HG03442 (cell line): ENCODE measurements around the gene HIPK2.

Experiments used
- ATAC-seq: cut with Tn5 transposase; IDR thresholded peaks from one replicate; pipeline ENCODE4 v1.9.1; 2021; ENCODE audit warnings: mild to moderate bottlenecking, moderate library complexity; ENCODE audit not compliant: unreplicated experiment

The HIPK2 gene

GRCh38 chr7:139574618-139575337 lies 203.0 kb downstream of the HIPK2 start:
- no peak for ATAC-seq

GRCh38 chr7:139573871-139574270 lies 203.9 kb downstream of the HIPK2 start:
- no peak for ATAC-seq

- no peak for ATAC-seq
Measured at GRCh38 chr7:139572704-139573385, 205.0 kb downstream of the HIPK2 start.

DNA sequence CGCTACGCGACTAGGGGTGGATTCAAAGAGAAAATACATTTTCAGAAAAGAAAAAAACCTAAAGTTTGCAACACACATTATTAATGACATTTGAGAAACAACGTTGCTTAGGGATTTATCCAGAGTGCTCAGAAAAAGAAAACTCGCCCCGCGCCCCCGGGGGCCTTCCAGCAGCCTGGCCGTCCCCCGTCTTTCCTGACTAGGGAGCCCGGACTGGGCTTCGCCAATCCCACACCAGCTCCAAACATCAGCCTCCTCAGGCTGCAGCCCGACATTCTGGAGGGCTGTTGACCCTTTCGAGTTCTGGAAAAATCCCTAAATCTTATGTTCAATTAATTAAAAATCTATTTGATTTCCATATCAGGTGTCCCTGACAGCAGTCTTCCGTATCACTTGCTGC lies 205.7 kb downstream of the HIPK2 start:
- no peak for ATAC-seq

DNA sequence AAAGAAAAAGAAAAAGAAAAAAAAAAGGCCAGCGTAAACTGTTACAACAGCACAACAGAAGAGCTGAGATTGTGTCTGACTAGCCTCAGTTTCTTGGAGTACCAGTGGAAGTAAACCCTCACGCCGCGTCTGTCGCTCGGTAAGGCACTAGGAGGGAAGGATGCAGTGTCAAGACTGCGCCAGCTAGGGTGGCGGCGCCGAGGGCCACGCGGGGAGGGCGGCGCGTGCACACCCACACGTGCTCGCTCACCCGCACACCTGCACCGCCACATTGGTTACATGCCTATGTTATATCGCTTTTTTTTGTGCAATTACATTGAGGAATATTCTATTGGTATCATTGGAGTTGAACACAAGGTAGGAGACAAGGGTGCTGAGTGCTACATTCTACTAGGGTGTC lies 206.1 kb downstream of the HIPK2 start:
- ATAC-seq, result no peak

DNA sequence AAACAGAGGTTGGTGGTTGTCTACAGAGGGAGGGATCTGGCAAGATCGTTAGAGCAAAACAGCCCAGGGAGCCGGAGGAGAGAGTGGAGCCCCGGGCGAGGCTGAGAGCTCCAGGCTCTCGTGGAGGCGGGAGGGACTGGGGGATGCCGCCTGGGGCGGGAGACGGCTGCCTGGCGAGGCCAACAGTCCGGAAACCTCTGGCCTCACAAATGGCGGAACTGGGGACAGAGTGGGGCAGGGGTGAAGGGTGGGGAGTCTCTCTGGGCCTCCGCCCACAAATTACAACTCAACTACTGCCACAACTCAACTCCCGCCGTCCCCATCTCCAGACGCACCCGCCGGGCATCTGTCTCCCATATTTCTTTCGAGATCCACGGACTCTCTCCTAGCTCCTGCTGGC lies 206.6 kb downstream of the HIPK2 start:
- no peak for ATAC-seq

GRCh38 chr7:139570626-139571025 lies 207.2 kb downstream of the HIPK2 start:
- ATAC-seq, result no peak

- no peak for ATAC-seq
Measured at GRCh38 chr7:139570119-139570518, 207.7 kb downstream of the HIPK2 start.

- ATAC-seq, result no peak
Measured at GRCh38 chr7:139568813-139569490, 208.8 kb downstream of the HIPK2 start.

- ATAC-seq, result no peak
Measured at GRCh38 chr7:139568346-139568675, 209.5 kb downstream of the HIPK2 start.

DNA sequence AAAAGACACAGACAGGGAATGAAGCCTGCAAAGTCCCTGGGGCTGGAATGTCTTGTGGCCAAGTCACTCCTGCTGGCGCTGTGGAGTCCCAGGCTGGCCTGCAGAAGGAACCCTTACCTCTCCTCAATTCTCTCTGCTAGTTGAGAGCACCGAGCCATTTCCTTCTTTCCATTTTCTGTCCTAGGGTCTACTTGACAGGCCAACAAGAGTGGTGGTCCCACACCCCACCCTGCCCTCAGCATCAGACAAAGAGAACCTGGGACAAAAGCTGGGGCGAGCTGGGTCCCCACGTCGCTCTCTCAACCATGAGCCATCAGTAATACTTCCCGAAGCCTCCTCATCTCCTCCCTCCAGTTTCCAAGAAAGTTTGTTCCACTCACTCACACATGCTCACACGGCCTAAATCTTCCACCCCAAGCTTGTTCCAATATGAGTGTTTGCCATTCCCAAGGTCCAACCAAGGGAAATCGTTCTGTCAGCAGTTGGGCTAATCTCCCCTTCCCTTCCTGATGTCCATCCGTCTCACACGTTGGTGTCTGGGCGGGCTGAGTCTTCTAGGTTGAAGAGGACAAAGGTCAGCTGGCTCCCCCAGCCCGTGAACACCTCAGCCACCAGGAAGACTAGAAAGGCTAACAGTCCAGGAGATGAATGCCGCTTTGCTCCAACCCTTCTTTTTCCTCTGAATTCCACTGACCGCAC lies 210.0 kb downstream of the HIPK2 start:
- no peak for ATAC-seq

DNA sequence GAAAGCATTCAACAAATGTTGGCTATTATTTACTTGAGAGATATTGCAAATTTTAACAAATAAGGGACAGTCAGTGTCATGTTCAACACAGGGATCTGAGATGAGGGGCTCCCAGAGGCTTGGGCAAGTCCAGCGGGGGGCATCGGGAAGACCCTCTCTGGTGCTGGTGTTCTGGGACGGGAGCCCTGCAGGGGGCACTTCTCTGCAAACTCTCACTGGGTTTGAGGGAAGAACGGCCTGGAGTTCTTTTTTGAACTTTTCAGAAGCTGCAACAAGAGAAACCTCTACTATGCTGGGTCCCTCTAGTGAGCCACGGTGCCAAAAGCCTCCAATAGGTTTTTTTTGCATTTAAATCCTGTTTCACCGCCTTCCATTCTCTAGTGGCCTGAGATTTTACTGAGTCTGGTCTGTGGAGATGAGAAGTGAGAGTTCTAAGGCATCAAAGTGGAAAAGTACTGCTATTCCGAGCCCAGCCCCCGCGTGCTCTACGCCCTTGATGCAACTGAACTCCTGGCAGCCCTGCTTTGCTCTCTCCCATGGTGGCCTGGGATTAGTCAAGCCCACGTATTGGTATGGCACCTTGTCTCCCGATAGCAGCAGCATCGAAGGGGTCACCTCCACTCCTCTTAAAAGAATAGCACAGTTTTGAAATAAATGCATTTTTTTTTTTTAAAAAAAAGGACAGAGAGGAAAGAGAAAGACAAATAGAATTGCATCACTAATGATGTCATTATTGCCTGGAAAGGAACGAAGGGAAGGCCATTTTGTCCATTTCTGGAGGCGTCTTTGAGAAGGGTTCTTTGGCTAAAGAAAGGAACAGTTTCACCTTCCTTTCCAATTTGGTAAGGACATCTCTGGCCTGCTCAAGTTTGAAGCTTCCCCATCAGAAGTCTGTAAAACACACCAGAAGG lies 210.8 kb downstream of the HIPK2 start:
- ATAC-seq, result no peak

GRCh38 chr7:139566075-139566474 lies 211.7 kb downstream of the HIPK2 start:
- no peak for ATAC-seq

GRCh38 chr7:139563856-139564255 lies 213.9 kb downstream of the HIPK2 start:
- ATAC-seq, result no peak

DNA sequence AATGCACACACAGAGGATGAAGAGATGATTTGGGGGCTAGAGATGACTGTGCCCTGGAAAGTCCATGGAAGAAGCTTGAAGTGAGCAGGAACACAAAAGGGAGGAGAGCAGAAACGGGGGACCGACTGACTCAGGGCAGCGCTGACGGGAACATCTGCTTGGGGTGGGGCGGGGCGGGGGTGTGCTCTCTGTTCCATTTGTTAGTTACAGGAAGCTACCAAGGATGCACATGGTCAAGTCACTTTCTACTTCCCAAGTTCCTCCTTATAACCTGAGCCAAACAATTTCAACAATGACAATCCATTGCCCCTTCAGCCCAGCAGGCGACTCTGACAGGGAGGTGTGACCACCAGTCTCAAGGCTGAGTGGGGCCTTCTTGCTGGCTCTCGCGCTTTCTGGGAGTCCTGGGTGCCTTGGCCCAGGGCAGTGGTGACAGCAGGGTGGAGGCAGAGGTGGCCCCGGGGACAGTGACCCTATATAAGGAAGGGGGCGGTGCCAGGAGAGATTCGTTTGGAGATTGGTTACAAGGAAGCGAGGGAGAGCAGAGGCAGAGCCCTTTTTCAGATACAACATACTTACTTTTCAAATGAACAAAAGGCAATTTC lies 214.7 kb downstream of the HIPK2 start:
- no peak for ATAC-seq

DNA sequence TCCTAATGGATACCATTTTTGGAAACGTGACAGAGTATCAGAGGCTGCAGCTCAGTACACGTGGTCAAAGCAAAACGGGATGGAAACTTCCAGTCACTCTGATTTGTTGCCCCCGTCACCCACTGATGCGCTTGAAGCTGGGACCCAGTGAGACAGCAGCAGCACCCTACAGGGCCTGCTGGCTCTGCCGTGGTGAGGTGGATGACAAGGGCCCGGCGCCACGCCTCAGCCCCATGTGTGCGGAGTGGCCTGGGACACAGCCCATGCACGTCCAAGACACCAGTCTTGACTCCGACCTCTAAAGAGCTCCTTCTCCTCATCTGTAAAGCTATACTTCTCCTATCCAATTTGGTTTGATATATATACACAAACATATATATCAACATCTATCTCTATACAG lies 215.3 kb downstream of the HIPK2 start:
- ATAC-seq, result no peak

- no peak for ATAC-seq
Measured at GRCh38 chr7:139560678-139561077, 217.1 kb downstream of the HIPK2 start.

DNA sequence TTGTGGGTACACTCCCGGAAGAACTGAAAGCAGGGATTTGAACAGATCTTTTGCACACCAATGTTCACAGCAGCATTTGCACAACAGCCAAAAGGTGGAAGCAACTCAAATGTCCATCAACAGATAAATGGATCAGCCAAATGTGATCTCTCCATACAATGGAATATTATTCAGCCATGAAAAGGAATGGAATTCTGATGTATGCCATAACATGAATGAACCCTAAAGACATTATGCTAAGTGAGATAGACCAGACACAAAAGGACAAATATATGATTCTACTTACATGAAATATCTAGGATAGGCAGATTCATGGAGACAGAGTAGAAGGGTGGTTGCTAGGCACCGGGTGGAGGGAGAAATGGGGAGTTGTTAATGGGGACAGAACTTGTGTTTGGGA lies 217.6 kb downstream of the HIPK2 start:
- no peak for ATAC-seq

GRCh38 chr7:139559364-139560105 lies 218.3 kb downstream of the HIPK2 start:
- ATAC-seq, result no peak
